CD4-positive, alpha-beta memory T cell (primary cell): Measurements from ENCODE around the gene AGBL4. TPM values are rescaled to one million over a fixed set of nuclear protein-coding genes. Genes with fewer than 3 reads are reported as not detected.

Experiments used
- CTCF ChIA-PET: fragments of 350-600 bp; sonication (Branson Sonifier 250); formaldehyde crosslinking; loops from one replicate; lab custom pipeline; 2021; ENCODE audit warnings: inconsistent platforms; ENCODE audit not compliant: partially characterized antibody; lab: Charles Lee
- POLR2A ChIA-PET: fragments of 350-600 bp; sonication (Branson Sonifier 250); formaldehyde crosslinking; loops from one replicate; lab custom pipeline; 2021; ENCODE audit not compliant: partially characterized antibody; lab: Charles Lee
- DNase-seq, 5 donors: peaks; one replicate each; pipeline versions ENCODE4 v3.0.0 to v3.0.0-alpha.2; 2020 to 2022; ENCODE audit warnings: mixed read lengths in 1 of 5
- H3K27ac ChIP-seq: one replicate; pipeline ENCODE4 v1.7.0; 2013; ENCODE audit warnings: low read depth, low read length
- H3K27me3 ChIP-seq: 2 replicates; pipeline ENCODE4 v1.7.0; 2013; ENCODE audit warnings: mild to moderate bottlenecking, low read length, moderate library complexity; ENCODE audit not compliant: insufficient read depth
- H3K36me3 ChIP-seq: 2 replicates; pipeline ENCODE4 v1.7.0; 2013; ENCODE audit warnings: mild to moderate bottlenecking, low read length, moderate library complexity; ENCODE audit not compliant: insufficient read depth
- H3K4me1 ChIP-seq: 2 replicates; pipeline ENCODE4 v1.7.0; 2013; ENCODE audit warnings: mild to moderate bottlenecking, low read length, moderate library complexity; ENCODE audit not compliant: insufficient read depth
- H3K4me3 ChIP-seq, 2 donors: one replicate each; pipeline ENCODE4 v1.7.0; 2013; ENCODE audit warnings: low read length in 2 of 2, mild to moderate bottlenecking in 1 of 2
- H3K9me3 ChIP-seq, 2 donors: one replicate each; pipeline ENCODE4 v1.7.0; 2013; ENCODE audit warnings: low read length in 2 of 2, control low read depth in 1 of 2; ENCODE audit not compliant: control insufficient read depth in 1 of 2
- H3K27ac Mint-ChIP-seq, 7 donors: one replicate each; pipeline ENCODE4 v1.8.0; 2020 to 2021; ENCODE audit warnings: mixed read lengths in 7 of 7, mild to moderate bottlenecking in 6 of 7, inconsistent platforms in 3 of 7, moderate library complexity in 3 of 7
- H3K27me3 Mint-ChIP-seq, 2 donors: one replicate each; pipeline ENCODE4 v1.8.0; 2020 to 2021; ENCODE audit warnings: mixed read lengths in 2 of 2
- H3K36me3 Mint-ChIP-seq, 2 donors: one replicate each; pipeline ENCODE4 v1.8.0; 2020 to 2021; ENCODE audit warnings: mixed read lengths in 2 of 2, inconsistent platforms in 1 of 2, mild to moderate bottlenecking in 1 of 2
- H3K4me1 Mint-ChIP-seq, 4 donors: one replicate each; pipeline ENCODE4 v1.8.0; 2020 to 2021; ENCODE audit warnings: mixed read lengths in 4 of 4, mild to moderate bottlenecking in 1 of 4
- H3K4me3 Mint-ChIP-seq, 8 donors: one replicate each; pipeline ENCODE4 v1.8.0; 2020 to 2021; ENCODE audit warnings: mixed read lengths in 8 of 8, mild to moderate bottlenecking in 7 of 8, moderate library complexity in 6 of 8, inconsistent platforms in 3 of 8
- H3K9me3 Mint-ChIP-seq, 8 donors: one replicate each; pipeline ENCODE4 v1.8.0; 2020 to 2021; ENCODE audit warnings: mixed read lengths in 8 of 8, mild to moderate bottlenecking in 5 of 8, inconsistent platforms in 3 of 8, moderate library complexity in 1 of 8
- intact Hi-C: fragments of 100-400 bp; cut with micrococcal nuclease; formaldehyde crosslinking; loops from one replicate; pipeline ENCODE4 v1.15.1; 2023
- polyA plus RNA-seq, 2 donors: library from polyadenylated mRNA; unstranded; fragments of 300-500 nt; fragmentation: Illumina TruSeq; gene quantifications; one replicate each; pipeline ENCODE4 v1.2.3, GENCODE V29; 2021
- total RNA-seq, 2 experiments: library from RNA; stranded (reverse); gene quantifications; one replicate each; pipeline ENCODE4 v1.2.3, GENCODE V29; 2021

The AGBL4 gene
- total and polyA plus RNA-seq, 4 experiments from 2014 or later = not detected

- Histone ChIP-seq H3K4me3 (no peak overlapping the region), H3K27me3 (no peaks in the 10 kb centered on the region), H3K27ac (no peak overlapping the region), H3K9me3 (no peaks in the 10 kb centered on the region), H3K36me3 (no peaks in the 10 kb centered on the region), H3K4me1 (no peaks in the 10 kb centered on the region)
- no peak overlapping the region for H3K4me3 Mint-ChIP-seq
- no peak for DNase-seq
- H3K4me1 Mint-ChIP-seq = no peaks in the 10 kb centered on the region
- H3K27me3 Mint-ChIP-seq = no peaks in the 10 kb centered on the region
- intact Hi-C loops = no loop called here
- H3K36me3 Mint-ChIP-seq = no peaks in the 10 kb centered on the region
- ChIA-PET CTCF (no interaction called here), POLR2A (no interaction called here)
- H3K9me3 Mint-ChIP-seq = peaks cover 0 to 2% (median 0%) of the 10 kb centered on the region in 8 donors
- H3K27ac Mint-ChIP-seq = no peak overlapping the region
Measured at GRCh38 chr1:48878191-48878940, 1145.4 kb downstream of the AGBL4 start.

GRCh38 chr1:48876330-48876785 is 1147.4 kb downstream of the AGBL4 start:
- Mint-ChIP-seq H3K27ac (no peak overlapping the region), H3K4me3 (no peak overlapping the region), H3K27me3 (no peaks in the 10 kb centered on the region), H3K4me1 (no peaks in the 10 kb centered on the region), H3K36me3 (no peaks in the 10 kb centered on the region), H3K9me3 (peaks cover 0 to 2% (median 0%) of the 10 kb centered on the region in 8 donors)
- no peaks in the 10 kb centered on the region for H3K4me1 ChIP-seq
- intact Hi-C loops = no loop called here
- no peak overlapping the region for H3K27ac ChIP-seq
- H3K9me3 ChIP-seq = no peaks in the 10 kb centered on the region
- no peak for DNase-seq
- ChIA-PET POLR2A (no interaction called here), CTCF (no interaction called here)
- H3K4me3 ChIP-seq = no peak overlapping the region
- H3K36me3 ChIP-seq = no peaks in the 10 kb centered on the region
- H3K27me3 ChIP-seq = no peaks in the 10 kb centered on the region

GRCh38 chr1:48875552-48876329 is 1148.0 kb downstream of the AGBL4 start:
- no peak for DNase-seq
- Histone ChIP-seq H3K27me3 (no peaks in the 10 kb centered on the region), H3K27ac (no peak overlapping the region), H3K4me3 (no peak overlapping the region), H3K36me3 (no peaks in the 10 kb centered on the region), H3K4me1 (no peaks in the 10 kb centered on the region), H3K9me3 (no peaks in the 10 kb centered on the region)
- Mint-ChIP-seq H3K4me1 (no peaks in the 10 kb centered on the region), H3K9me3 (peaks cover 0 to 3% (median 0%) of the 10 kb centered on the region in 8 donors), H3K36me3 (no peaks in the 10 kb centered on the region), H3K27me3 (no peaks in the 10 kb centered on the region), H3K4me3 (no peak overlapping the region), H3K27ac (no peak overlapping the region)
- POLR2A ChIA-PET = no interaction called here
- CTCF ChIA-PET = no interaction called here
- intact Hi-C loops = no loop called here

GRCh38 chr1:48873944-48874343 is 1149.8 kb downstream of the AGBL4 start:
- POLR2A ChIA-PET = no interaction called here
- intact Hi-C loops = no loop called here

GRCh38 chr1:48870596-48870995 is 1153.2 kb downstream of the AGBL4 start:
- Mint-ChIP-seq H3K27ac (no peak overlapping the region), H3K4me3 (no peak overlapping the region), H3K36me3 (no peaks in the 10 kb centered on the region), H3K4me1 (peaks cover 0 to 2% (median 0%) of the 10 kb centered on the region in 4 donors), H3K27me3 (no peaks in the 10 kb centered on the region), H3K9me3 (peaks cover 0 to 3% (median 0%) of the 10 kb centered on the region in 8 donors)
- Histone ChIP-seq H3K27ac (no peak overlapping the region), H3K27me3 (no peaks in the 10 kb centered on the region), H3K9me3 (no peaks in the 10 kb centered on the region), H3K4me1 (no peaks in the 10 kb centered on the region), H3K4me3 (no peak overlapping the region), H3K36me3 (no peaks in the 10 kb centered on the region)
- POLR2A ChIA-PET = interaction anchor here (0.6 kb wide), 1 partner anchor 1471 kb away, joined by 3 read pairs; no protein-coding TSS in a partner anchor
- no peak for DNase-seq
- CTCF ChIA-PET = no interaction called here
- intact Hi-C loops = no loop called here

More at GRCh38 chr1:48873944-48874343, 1149.8 kb downstream of the AGBL4 start:
- no peak overlapping the region for H3K4me3 ChIP-seq
- H3K4me1 Mint-ChIP-seq = peaks cover 0 to 2% (median 0%) of the 10 kb centered on the region in 4 donors
- no peak for DNase-seq
- H3K36me3 ChIP-seq = no peaks in the 10 kb centered on the region
- H3K4me1 ChIP-seq = no peaks in the 10 kb centered on the region
- H3K27me3 Mint-ChIP-seq = no peaks in the 10 kb centered on the region
- H3K27ac Mint-ChIP-seq = no peak overlapping the region
- CTCF ChIA-PET = no interaction called here
- H3K27me3 ChIP-seq = no peaks in the 10 kb centered on the region
- H3K4me3 Mint-ChIP-seq = no peak overlapping the region
- no peak overlapping the region for H3K27ac ChIP-seq
- H3K9me3 ChIP-seq = no peaks in the 10 kb centered on the region
- H3K9me3 Mint-ChIP-seq = peaks cover 0 to 3% (median 0%) of the 10 kb centered on the region in 8 donors
- H3K36me3 Mint-ChIP-seq = no peaks in the 10 kb centered on the region

GRCh38 chr1:48869116-48869893 is 1154.4 kb downstream of the AGBL4 start:
- no peaks in the 10 kb centered on the region for H3K27me3 Mint-ChIP-seq
- H3K9me3 Mint-ChIP-seq = peaks cover 0 to 3% (median 0%) of the 10 kb centered on the region in 8 donors
- CTCF ChIA-PET = no interaction called here
- POLR2A ChIA-PET = no interaction called here
- Histone ChIP-seq H3K9me3 (no peaks in the 10 kb centered on the region), H3K4me1 (no peaks in the 10 kb centered on the region), H3K27ac (no peak overlapping the region), H3K36me3 (no peaks in the 10 kb centered on the region), H3K27me3 (no peaks in the 10 kb centered on the region), H3K4me3 (no peak overlapping the region)
- intact Hi-C loops = no loop called here
- DNase-seq = no peak
- H3K4me3 Mint-ChIP-seq = no peak overlapping the region
- H3K27ac Mint-ChIP-seq = no peak overlapping the region
- no peaks in the 10 kb centered on the region for H3K36me3 Mint-ChIP-seq
- H3K4me1 Mint-ChIP-seq = peaks cover 0 to 2% (median 0%) of the 10 kb centered on the region in 4 donors

GRCh38 chr1:48864913-48865312 is 1158.8 kb downstream of the AGBL4 start:
- H3K4me3 Mint-ChIP-seq = no peak overlapping the region
- H3K27me3 ChIP-seq = no peaks in the 10 kb centered on the region
- H3K4me3 ChIP-seq = no peak overlapping the region
- no peak overlapping the region for H3K27ac Mint-ChIP-seq
- H3K27me3 Mint-ChIP-seq = no peaks in the 10 kb centered on the region
- H3K9me3 Mint-ChIP-seq = peaks cover 0 to 21% (median 13%) of the 10 kb centered on the region in 8 donors
- no peaks in the 10 kb centered on the region for H3K4me1 ChIP-seq
- intact Hi-C loops = no loop called here
- no peak overlapping the region for H3K27ac ChIP-seq
- DNase-seq = no peak
- H3K36me3 Mint-ChIP-seq = no peaks in the 10 kb centered on the region
- ChIA-PET POLR2A (no interaction called here), CTCF (no interaction called here)
- no peaks in the 10 kb centered on the region for H3K4me1 Mint-ChIP-seq
- no peaks in the 10 kb centered on the region for H3K36me3 ChIP-seq
- no peaks in the 10 kb centered on the region for H3K9me3 ChIP-seq
